ENCODE data around the gene EFHD2.

- TF ChIP-seq, protein P1, sequence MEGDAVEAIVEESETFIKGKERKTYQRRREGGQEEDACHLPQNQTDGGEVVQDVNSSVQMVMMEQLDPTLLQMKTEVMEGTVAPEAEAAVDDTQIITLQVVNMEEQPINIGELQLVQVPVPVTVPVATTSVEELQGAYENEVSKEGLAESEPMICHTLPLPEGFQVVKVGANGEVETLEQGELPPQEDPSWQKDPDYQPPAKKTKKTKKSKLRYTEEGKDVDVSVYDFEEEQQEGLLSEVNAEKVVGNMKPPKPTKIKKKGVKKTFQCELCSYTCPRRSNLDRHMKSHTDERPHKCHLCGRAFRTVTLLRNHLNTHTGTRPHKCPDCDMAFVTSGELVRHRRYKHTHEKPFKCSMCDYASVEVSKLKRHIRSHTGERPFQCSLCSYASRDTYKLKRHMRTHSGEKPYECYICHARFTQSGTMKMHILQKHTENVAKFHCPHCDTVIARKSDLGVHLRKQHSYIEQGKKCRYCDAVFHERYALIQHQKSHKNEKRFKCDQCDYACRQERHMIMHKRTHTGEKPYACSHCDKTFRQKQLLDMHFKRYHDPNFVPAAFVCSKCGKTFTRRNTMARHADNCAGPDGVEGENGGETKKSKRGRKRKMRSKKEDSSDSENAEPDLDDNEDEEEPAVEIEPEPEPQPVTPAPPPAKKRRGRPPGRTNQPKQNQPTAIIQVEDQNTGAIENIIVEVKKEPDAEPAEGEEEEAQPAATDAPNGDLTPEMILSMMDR (conservative IDR thresholded peaks at IDR 0.05 in 1 of 2, IDR thresholded peaks at IDR 0.05 in 1 of 2; ENCODE audit: low read depth in 1 of 2, low read length in 2 of 2), result no peak
- TF ChIP-seq EZH2 (IDR thresholded peaks at IDR 0.05; ENCODE audit: low read length, missing control alignments), result no peak
Measured at GRCh38 chr1:15378729-15379128, 31.0 kb upstream of the EFHD2 start.

Measured in fibroblast of lung (primary cell).